WTC11 (cell line): Measurements from ENCODE around the gene MOB3B. TPM values are rescaled to one million over a fixed set of nuclear protein-coding genes. Genes with fewer than 3 reads are reported as not detected.

Experiments used
- ATAC-seq: fragments of 200-7000 bp; cut with Tn5 transposase; 2 replicates; pipeline ENCODE4 v1.10.0; 2021; ENCODE audit warnings: mild to moderate bottlenecking, moderate library complexity
- CTCF ChIA-PET: fragments of 300-600 bp; sonication (Branson Sonifier 250); formaldehyde crosslinking; loops from one replicate; lab custom pipeline; 2021; ENCODE audit warnings: antibody characterized with exemption; lab: Charles Lee
- POLR2A ChIA-PET: fragments of 350-600 bp; sonication (Branson Sonifier 250); formaldehyde crosslinking; loops from one replicate; lab custom pipeline; 2021; ENCODE audit warnings: antibody characterized with exemption; lab: Charles Lee
- DNase-seq: peaks from one replicate; pipeline ENCODE4 v3.0.0; 2021; ENCODE audit warnings: low spot score
- H3K27ac Mint-ChIP-seq: 2 replicates; pipeline ENCODE4 v1.8.0; 2021; ENCODE audit warnings: mixed read lengths
- H3K27me3 Mint-ChIP-seq: 2 replicates; pipeline ENCODE4 v1.8.0; 2021; ENCODE audit warnings: low read depth, mild to moderate bottlenecking, moderate library complexity, mixed read lengths
- H3K36me3 Mint-ChIP-seq: 2 replicates; pipeline ENCODE4 v1.8.0; 2021; ENCODE audit warnings: mixed read lengths
- H3K4me1 Mint-ChIP-seq: 2 replicates; pipeline ENCODE4 v1.8.0; 2022; ENCODE audit warnings: mixed read lengths
- H3K4me3 Mint-ChIP-seq: 2 replicates; pipeline ENCODE4 v1.8.0; 2021; ENCODE audit warnings: mild to moderate bottlenecking, moderate library complexity, mixed read lengths
- H3K9me3 Mint-ChIP-seq: 2 replicates; pipeline ENCODE4 v1.8.0; 2021; ENCODE audit warnings: mixed read lengths
- ELF4 ChIP-seq: sonication (generic); formaldehyde crosslinking; IDR thresholded peaks from 2 replicates; pipeline ENCODE4 v1.8.1; 2022; ENCODE audit warnings: low read depth, mild to moderate bottlenecking, moderate library complexity, missing genetic modification reagents
- FOXJ3 ChIP-seq: sonication (generic); formaldehyde crosslinking; IDR thresholded peaks from 2 replicates; pipeline ENCODE4 v1.9.0; 2021; ENCODE audit warnings: missing genetic modification reagents, mild to moderate bottlenecking, borderline replicate concordance
- FOXK1 ChIP-seq: sonication (generic); formaldehyde crosslinking; IDR thresholded peaks from 2 replicates; pipeline ENCODE4 v1.8.0; 2022; ENCODE audit warnings: mild to moderate bottlenecking, moderate library complexity, missing genetic modification reagents
- FOXP1 ChIP-seq: sonication (generic); formaldehyde crosslinking; IDR thresholded peaks from 2 replicates; pipeline ENCODE4 v1.8.0; 2022; ENCODE audit warnings: missing genetic modification reagents, mild to moderate bottlenecking, moderate library complexity, borderline replicate concordance
- GRHL2 ChIP-seq: fragments of 250-450 bp; sonication (Bioruptor Pico); IDR thresholded peaks from 2 replicates; pipeline ENCODE4 v1.8.0; 2022; ENCODE audit warnings: mild to moderate bottlenecking, moderate library complexity; ENCODE audit not compliant: insufficient replicate concordance, severe bottlenecking
- MXD4 ChIP-seq: fragments of 250-450 bp; sonication (Bioruptor Pico); IDR thresholded peaks from 2 replicates; pipeline ENCODE4 v1.8.0; 2021; ENCODE audit warnings: mild to moderate bottlenecking, moderate library complexity, borderline replicate concordance
- NFE2L1 ChIP-seq: sonication (generic); formaldehyde crosslinking; IDR thresholded peaks from 2 replicates; pipeline ENCODE4 v1.8.1; 2023; ENCODE audit warnings: missing genetic modification reagents
- NR1H2 ChIP-seq: sonication (generic); formaldehyde crosslinking; IDR thresholded peaks from 2 replicates; pipeline ENCODE4 v1.9.0; 2021; ENCODE audit warnings: mild to moderate bottlenecking, moderate library complexity, missing genetic modification reagents
- RELA ChIP-seq: sonication (generic); formaldehyde crosslinking; IDR thresholded peaks from 2 replicates; pipeline ENCODE4 v1.8.1; 2022; ENCODE audit warnings: missing genetic modification reagents, mild to moderate bottlenecking, borderline replicate concordance
- ZNF416 ChIP-seq: fragments of 250-450 bp; sonication (Bioruptor Pico); IDR thresholded peaks from 2 replicates; pipeline ENCODE4 v1.9.0; 2021; ENCODE audit warnings: mild to moderate bottlenecking, inconsistent platforms
- ZNF423 ChIP-seq: fragments of 250-450 bp; sonication (Bioruptor Pico); IDR thresholded peaks from 2 replicates; pipeline ENCODE4 v2.1.2; 2022; ENCODE audit warnings: mild to moderate bottlenecking, moderate library complexity
- total RNA-seq: library from RNA; stranded (reverse); gene quantifications from 3 replicates; pipeline ENCODE4 v1.2.3, GENCODE V29; 2021
- TF ChIP-seq, protein P1 (sequence below): sonication (generic); formaldehyde crosslinking; IDR thresholded peaks from 2 replicates; pipeline ENCODE4 v1.8.1; 2022; ENCODE audit warnings: low read depth, mild to moderate bottlenecking, moderate library complexity, missing genetic modification reagents, borderline replicate concordance
- TF ChIP-seq, protein P2 (sequence below): sonication (generic); formaldehyde crosslinking; IDR thresholded peaks from 2 replicates; pipeline ENCODE4 v1.8.0; 2022; ENCODE audit warnings: missing genetic modification reagents
- TF ChIP-seq, protein P3 (sequence below): sonication (generic); formaldehyde crosslinking; IDR thresholded peaks from 2 replicates; pipeline ENCODE4 v1.8.1; 2023; ENCODE audit warnings: mild to moderate bottlenecking, missing genetic modification reagents, moderate library complexity
- TF ChIP-seq, protein P4 (sequence below): fragments of 250-450 bp; sonication (Bioruptor Pico); IDR thresholded peaks from 2 replicates; pipeline ENCODE4 v1.9.0; 2021; ENCODE audit warnings: mild to moderate bottlenecking
- TF ChIP-seq, protein P5 (sequence below): sonication (generic); formaldehyde crosslinking; IDR thresholded peaks from 2 replicates; pipeline ENCODE4 v1.8.1; 2023; ENCODE audit warnings: mild to moderate bottlenecking, missing genetic modification reagents, borderline replicate concordance
- TF ChIP-seq, protein P6 (sequence below): sonication (generic); formaldehyde crosslinking; IDR thresholded peaks from 2 replicates; pipeline ENCODE4 v1.8.1; 2022; ENCODE audit warnings: low read depth, missing genetic modification reagents, borderline replicate concordance

The MOB3B gene
- total RNA-seq, 1 experiment from 2014 or later = 25.1 TPM

DNA sequence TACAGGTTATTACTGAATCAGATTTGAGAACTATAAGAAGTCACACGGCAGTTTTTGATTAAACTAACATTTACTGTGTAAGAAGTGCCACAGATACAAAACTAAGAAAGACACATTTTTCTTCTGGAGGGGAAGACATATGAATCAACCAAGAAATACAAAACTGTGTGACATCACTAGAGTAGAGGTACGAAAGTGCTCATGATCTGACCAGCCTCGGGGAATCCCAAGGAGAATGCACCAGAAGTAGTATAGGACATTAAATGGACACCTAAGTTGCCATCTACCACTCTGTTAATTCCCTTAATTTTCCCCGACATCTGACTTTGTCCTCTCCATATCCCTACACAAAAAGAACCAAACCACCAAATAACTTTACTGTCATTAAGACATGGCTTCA, 10.8 kb downstream of the MOB3B start:
- ChIA-PET POLR2A (no interaction called here), CTCF (no interaction called here)
- no peak for TF ChIP-seq NFE2L1 (CRISPR knock-in tag)
- TF ChIP-seq GRHL2 (CRISPR knock-in tag) = no peak
- TF ChIP-seq, protein P1, sequence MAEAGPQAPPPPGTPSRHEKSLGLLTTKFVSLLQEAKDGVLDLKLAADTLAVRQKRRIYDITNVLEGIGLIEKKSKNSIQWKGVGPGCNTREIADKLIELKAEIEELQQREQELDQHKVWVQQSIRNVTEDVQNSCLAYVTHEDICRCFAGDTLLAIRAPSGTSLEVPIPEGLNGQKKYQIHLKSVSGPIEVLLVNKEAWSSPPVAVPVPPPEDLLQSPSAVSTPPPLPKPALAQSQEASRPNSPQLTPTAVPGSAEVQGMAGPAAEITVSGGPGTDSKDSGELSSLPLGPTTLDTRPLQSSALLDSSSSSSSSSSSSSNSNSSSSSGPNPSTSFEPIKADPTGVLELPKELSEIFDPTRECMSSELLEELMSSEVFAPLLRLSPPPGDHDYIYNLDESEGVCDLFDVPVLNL (CRISPR knock-in tag) = no peak
- TF ChIP-seq ZNF416 (CRISPR knock-in tag) = no peak
- TF ChIP-seq, protein P2, sequence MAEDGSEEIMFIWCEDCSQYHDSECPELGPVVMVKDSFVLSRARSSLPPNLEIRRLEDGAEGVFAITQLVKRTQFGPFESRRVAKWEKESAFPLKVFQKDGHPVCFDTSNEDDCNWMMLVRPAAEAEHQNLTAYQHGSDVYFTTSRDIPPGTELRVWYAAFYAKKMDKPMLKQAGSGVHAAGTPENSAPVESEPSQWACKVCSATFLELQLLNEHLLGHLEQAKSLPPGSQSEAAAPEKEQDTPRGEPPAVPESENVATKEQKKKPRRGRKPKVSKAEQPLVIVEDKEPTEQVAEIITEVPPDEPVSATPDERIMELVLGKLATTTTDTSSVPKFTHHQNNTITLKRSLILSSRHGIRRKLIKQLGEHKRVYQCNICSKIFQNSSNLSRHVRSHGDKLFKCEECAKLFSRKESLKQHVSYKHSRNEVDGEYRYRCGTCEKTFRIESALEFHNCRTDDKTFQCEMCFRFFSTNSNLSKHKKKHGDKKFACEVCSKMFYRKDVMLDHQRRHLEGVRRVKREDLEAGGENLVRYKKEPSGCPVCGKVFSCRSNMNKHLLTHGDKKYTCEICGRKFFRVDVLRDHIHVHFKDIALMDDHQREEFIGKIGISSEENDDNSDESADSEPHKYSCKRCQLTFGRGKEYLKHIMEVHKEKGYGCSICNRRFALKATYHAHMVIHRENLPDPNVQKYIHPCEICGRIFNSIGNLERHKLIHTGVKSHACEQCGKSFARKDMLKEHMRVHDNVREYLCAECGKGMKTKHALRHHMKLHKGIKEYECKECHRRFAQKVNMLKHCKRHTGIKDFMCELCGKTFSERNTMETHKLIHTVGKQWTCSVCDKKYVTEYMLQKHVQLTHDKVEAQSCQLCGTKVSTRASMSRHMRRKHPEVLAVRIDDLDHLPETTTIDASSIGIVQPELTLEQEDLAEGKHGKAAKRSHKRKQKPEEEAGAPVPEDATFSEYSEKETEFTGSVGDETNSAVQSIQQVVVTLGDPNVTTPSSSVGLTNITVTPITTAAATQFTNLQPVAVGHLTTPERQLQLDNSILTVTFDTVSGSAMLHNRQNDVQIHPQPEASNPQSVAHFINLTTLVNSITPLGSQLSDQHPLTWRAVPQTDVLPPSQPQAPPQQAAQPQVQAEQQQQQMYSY = no peak
- TF ChIP-seq MXD4 (CRISPR knock-in tag) = no peak
- Mint-ChIP-seq H3K27ac (no peak overlapping the region), H3K4me1 (peaks cover 44% of the 10 kb centered on the region), H3K4me3 (no peak overlapping the region), H3K9me3 (no peaks in the 10 kb centered on the region), H3K27me3 (no peaks in the 10 kb centered on the region), H3K36me3 (no peaks in the 10 kb centered on the region)
- ATAC-seq = no peak
- no peak for DNase-seq

DNA sequence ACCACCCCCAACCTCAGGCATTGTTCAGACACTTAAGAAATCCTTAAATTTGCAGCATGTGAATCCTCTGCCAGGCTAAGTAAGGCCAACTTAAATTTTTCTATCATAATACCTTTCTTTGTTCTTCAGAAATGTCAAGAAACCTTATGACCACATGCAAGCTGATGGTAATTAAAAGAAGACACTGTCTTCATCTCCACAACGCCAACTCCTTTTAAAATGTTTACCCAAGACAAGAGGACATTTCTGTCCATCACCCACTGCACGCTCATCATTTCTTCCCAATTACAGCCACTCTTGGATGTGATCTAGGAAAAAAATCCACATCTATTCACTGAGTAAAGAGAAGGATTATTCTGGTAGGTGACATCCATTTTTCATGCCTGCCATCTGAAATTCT, 11.6 kb downstream of the MOB3B start:
- Mint-ChIP-seq H3K36me3 (no peaks in the 10 kb centered on the region), H3K27me3 (no peaks in the 10 kb centered on the region), H3K27ac (no peak overlapping the region), H3K9me3 (no peaks in the 10 kb centered on the region), H3K4me1 (peaks cover 36% of the 10 kb centered on the region), H3K4me3 (no peak overlapping the region)
- TF ChIP-seq GRHL2 (CRISPR knock-in tag) (no peak), FOXP1 (CRISPR knock-in tag) (no peak), ZNF423 (CRISPR knock-in tag) (no peak), ELF4 (CRISPR knock-in tag) (no peak), FOXJ3 (no peak), FOXK1 (CRISPR knock-in tag) (no peak), RELA (CRISPR knock-in tag) (no peak), NR1H2 (CRISPR knock-in tag) (no peak)
- TF ChIP-seq, protein P3, sequence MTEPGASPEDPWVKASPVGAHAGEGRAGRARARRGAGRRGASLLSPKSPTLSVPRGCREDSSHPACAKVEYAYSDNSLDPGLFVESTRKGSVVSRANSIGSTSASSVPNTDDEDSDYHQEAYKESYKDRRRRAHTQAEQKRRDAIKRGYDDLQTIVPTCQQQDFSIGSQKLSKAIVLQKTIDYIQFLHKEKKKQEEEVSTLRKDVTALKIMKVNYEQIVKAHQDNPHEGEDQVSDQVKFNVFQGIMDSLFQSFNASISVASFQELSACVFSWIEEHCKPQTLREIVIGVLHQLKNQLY (CRISPR knock-in tag) = no peak
- TF ChIP-seq, protein P4, sequence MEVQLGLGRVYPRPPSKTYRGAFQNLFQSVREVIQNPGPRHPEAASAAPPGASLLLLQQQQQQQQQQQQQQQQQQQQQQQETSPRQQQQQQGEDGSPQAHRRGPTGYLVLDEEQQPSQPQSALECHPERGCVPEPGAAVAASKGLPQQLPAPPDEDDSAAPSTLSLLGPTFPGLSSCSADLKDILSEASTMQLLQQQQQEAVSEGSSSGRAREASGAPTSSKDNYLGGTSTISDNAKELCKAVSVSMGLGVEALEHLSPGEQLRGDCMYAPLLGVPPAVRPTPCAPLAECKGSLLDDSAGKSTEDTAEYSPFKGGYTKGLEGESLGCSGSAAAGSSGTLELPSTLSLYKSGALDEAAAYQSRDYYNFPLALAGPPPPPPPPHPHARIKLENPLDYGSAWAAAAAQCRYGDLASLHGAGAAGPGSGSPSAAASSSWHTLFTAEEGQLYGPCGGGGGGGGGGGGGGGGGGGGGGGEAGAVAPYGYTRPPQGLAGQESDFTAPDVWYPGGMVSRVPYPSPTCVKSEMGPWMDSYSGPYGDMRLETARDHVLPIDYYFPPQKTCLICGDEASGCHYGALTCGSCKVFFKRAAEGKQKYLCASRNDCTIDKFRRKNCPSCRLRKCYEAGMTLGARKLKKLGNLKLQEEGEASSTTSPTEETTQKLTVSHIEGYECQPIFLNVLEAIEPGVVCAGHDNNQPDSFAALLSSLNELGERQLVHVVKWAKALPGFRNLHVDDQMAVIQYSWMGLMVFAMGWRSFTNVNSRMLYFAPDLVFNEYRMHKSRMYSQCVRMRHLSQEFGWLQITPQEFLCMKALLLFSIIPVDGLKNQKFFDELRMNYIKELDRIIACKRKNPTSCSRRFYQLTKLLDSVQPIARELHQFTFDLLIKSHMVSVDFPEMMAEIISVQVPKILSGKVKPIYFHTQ = no peak
- TF ChIP-seq, protein P5, sequence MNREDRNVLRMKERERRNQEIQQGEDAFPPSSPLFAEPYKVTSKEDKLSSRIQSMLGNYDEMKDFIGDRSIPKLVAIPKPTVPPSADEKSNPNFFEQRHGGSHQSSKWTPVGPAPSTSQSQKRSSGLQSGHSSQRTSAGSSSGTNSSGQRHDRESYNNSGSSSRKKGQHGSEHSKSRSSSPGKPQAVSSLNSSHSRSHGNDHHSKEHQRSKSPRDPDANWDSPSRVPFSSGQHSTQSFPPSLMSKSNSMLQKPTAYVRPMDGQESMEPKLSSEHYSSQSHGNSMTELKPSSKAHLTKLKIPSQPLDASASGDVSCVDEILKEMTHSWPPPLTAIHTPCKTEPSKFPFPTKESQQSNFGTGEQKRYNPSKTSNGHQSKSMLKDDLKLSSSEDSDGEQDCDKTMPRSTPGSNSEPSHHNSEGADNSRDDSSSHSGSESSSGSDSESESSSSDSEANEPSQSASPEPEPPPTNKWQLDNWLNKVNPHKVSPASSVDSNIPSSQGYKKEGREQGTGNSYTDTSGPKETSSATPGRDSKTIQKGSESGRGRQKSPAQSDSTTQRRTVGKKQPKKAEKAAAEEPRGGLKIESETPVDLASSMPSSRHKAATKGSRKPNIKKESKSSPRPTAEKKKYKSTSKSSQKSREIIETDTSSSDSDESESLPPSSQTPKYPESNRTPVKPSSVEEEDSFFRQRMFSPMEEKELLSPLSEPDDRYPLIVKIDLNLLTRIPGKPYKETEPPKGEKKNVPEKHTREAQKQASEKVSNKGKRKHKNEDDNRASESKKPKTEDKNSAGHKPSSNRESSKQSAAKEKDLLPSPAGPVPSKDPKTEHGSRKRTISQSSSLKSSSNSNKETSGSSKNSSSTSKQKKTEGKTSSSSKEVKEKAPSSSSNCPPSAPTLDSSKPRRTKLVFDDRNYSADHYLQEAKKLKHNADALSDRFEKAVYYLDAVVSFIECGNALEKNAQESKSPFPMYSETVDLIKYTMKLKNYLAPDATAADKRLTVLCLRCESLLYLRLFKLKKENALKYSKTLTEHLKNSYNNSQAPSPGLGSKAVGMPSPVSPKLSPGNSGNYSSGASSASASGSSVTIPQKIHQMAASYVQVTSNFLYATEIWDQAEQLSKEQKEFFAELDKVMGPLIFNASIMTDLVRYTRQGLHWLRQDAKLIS (CRISPR knock-in tag) = no peak
- TF ChIP-seq, protein P6, sequence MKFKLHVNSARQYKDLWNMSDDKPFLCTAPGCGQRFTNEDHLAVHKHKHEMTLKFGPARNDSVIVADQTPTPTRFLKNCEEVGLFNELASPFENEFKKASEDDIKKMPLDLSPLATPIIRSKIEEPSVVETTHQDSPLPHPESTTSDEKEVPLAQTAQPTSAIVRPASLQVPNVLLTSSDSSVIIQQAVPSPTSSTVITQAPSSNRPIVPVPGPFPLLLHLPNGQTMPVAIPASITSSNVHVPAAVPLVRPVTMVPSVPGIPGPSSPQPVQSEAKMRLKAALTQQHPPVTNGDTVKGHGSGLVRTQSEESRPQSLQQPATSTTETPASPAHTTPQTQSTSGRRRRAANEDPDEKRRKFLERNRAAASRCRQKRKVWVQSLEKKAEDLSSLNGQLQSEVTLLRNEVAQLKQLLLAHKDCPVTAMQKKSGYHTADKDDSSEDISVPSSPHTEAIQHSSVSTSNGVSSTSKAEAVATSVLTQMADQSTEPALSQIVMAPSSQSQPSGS (CRISPR knock-in tag) = no peak
- ChIA-PET POLR2A (no interaction called here), CTCF (no interaction called here)
- ATAC-seq = no peak
- DNase-seq = no peak
